Chondrocyte (in vitro differentiated cells): Measurements from ENCODE around the gene CCT3. TPM values are rescaled to one million over a fixed set of nuclear protein-coding genes. Genes with fewer than 3 reads are reported as not detected.

Experiments used
- DNase-seq: peaks from one replicate; pipeline ENCODE4 v3.0.0; 2021; ENCODE audit warnings: mixed read lengths, low spot score
- H3K27ac Mint-ChIP-seq: one replicate; pipeline ENCODE4 v1.8.0; 2021; ENCODE audit warnings: mild to moderate bottlenecking, moderate library complexity, mixed read lengths; ENCODE audit not compliant: unreplicated experiment
- H3K27me3 Mint-ChIP-seq: 2 replicates; pipeline ENCODE4 v1.8.0; 2021; ENCODE audit warnings: low read depth, mixed read lengths
- H3K36me3 Mint-ChIP-seq: 2 replicates; pipeline ENCODE4 v1.8.0; 2021; ENCODE audit warnings: low read depth, mixed read lengths
- H3K4me1 Mint-ChIP-seq: 2 replicates; pipeline ENCODE4 v1.8.0; 2021; ENCODE audit warnings: low read depth, mild to moderate bottlenecking, mixed read lengths
- H3K4me3 Mint-ChIP-seq: one replicate; pipeline ENCODE4 v1.8.0; 2021; ENCODE audit warnings: mild to moderate bottlenecking, moderate library complexity, mixed read lengths; ENCODE audit not compliant: unreplicated experiment
- H3K9me3 Mint-ChIP-seq: 2 replicates; pipeline ENCODE4 v1.8.0; 2021; ENCODE audit warnings: low read depth, mixed read lengths
- CTCF ChIP-seq: fragments of 200-600 bp; sonication (generic); IDR thresholded peaks from 2 replicates; pipeline ENCODE4 v1.5.0; 2021; ENCODE audit warnings: antibody characterized with exemption, mild to moderate bottlenecking, moderate library complexity
- total RNA-seq: library from RNA; stranded (reverse); gene quantifications from 3 replicates; pipeline ENCODE4 v1.2.1, GENCODE V29; 2021

CCT3 gene
- total RNA-seq, 1 donor from 2014 or later, result 161 TPM

GRCh38 chr1:156284757-156285156 lies 53.3 kb downstream of the CCT3 start:
- Mint-ChIP-seq H3K27ac (peak overlapping the region; percentile 87), H3K9me3 (no peaks in the 10 kb centered on the region), H3K27me3 (no peaks in the 10 kb centered on the region)

GRCh38 chr1:156284112-156284511 lies 54.0 kb downstream of the CCT3 start, which contains the start of gene TMEM79:
TMEM79 (plus strand) TSS chr1:156284325; CDS start chr1:156285227, 902 bp downstream.
- Mint-ChIP-seq H3K4me3 (peak within 1 kb of the TSS; percentile 97), H3K9me3 (no peaks in the 10 kb centered on the region), H3K4me1 (peaks cover 38% of the 10 kb centered on the region), H3K27me3 (no peaks in the 10 kb centered on the region), H3K27ac (peak within 1 kb of the TSS; percentile 95), H3K36me3 (no peaks in the 10 kb centered on the region)
- no peak for TF ChIP-seq CTCF
- DNase-seq, result peak; percentile 41

More at GRCh38 chr1:156284757-156285156, 53.3 kb downstream of the CCT3 start:
- H3K4me1 Mint-ChIP-seq, result peaks cover 41% of the 10 kb centered on the region
- peak; percentile 17 for DNase-seq
- H3K4me3 Mint-ChIP-seq, result no peak overlapping the region
- H3K36me3 Mint-ChIP-seq, result peaks cover 2% of the 10 kb centered on the region
- no peak for TF ChIP-seq CTCF

GRCh38 chr1:156283521-156283920 lies 54.6 kb downstream of the CCT3 start:
- no peak for TF ChIP-seq CTCF
- Mint-ChIP-seq H3K27ac (peak overlapping the region; percentile 95), H3K36me3 (no peaks in the 10 kb centered on the region), H3K27me3 (no peaks in the 10 kb centered on the region), H3K4me1 (peaks cover 38% of the 10 kb centered on the region), H3K9me3 (no peaks in the 10 kb centered on the region), H3K4me3 (peak overlapping the region; percentile 97)
- DNase-seq, result no peak

- peaks cover 8% of the 10 kb centered on the region for H3K36me3 Mint-ChIP-seq
- peak; percentile 97 for DNase-seq
- H3K4me1 Mint-ChIP-seq, result peaks cover 38% of the 10 kb centered on the region
- H3K27me3 Mint-ChIP-seq, result no peaks in the 10 kb centered on the region
- no peak for TF ChIP-seq CTCF
- no peaks in the 10 kb centered on the region for H3K9me3 Mint-ChIP-seq
- peak within 1 kb of the TSS; percentile 95 for H3K27ac Mint-ChIP-seq
- peak within 1 kb of the TSS; percentile 97 for H3K4me3 Mint-ChIP-seq
These were observed 55.4 kb downstream of the CCT3 start, which contains the start of gene SMG5 for GRCh38 chr1:156282479-156283222. SMG5 (minus strand) TSS chr1:156282825; CDS start chr1:156282680, 145 bp downstream.

- TF ChIP-seq CTCF, result no peak
- Mint-ChIP-seq H3K4me3 (peak overlapping the region; percentile 97), H3K36me3 (peaks cover 12% of the 10 kb centered on the region), H3K27ac (peak overlapping the region; percentile 95), H3K27me3 (no peaks in the 10 kb centered on the region), H3K9me3 (no peaks in the 10 kb centered on the region), H3K4me1 (peaks cover 38% of the 10 kb centered on the region)
- peak; percentile 18 for DNase-seq
These were observed 56.2 kb downstream of the CCT3 start for GRCh38 chr1:156281693-156282478.
